HG02588 (cell line): ENCODE results near the gene GLMN.
"Not testable (repeated sequence)": the region's sequence is repeated elsewhere in the genome, so short reads cannot be mapped to it uniquely, and the experiment has no call there.

Source experiments
- ATAC-seq: cut with Tn5 transposase; IDR thresholded peaks from one replicate; pipeline ENCODE4 v1.9.1; 2021; ENCODE audit warnings: mild to moderate bottlenecking, moderate library complexity; ENCODE audit not compliant: unreplicated experiment

GLMN gene

GRCh38 chr1:92299477-92300150, 827 bp upstream of the GLMN start:
- no peak for ATAC-seq

GRCh38 chr1:92298213-92298572, 594 bp downstream of the GLMN start:
- ATAC-seq, result no peak

GRCh38 chr1:92291372-92291999, 7.3 kb downstream of the GLMN start:
- no peak for ATAC-seq

- not testable (repeated sequence) for ATAC-seq
Measured at GRCh38 chr1:92281411-92281810, 17.4 kb downstream of the GLMN start.

- ATAC-seq, result not testable (repeated sequence)
Measured at GRCh38 chr1:92279781-92280180, 19.0 kb downstream of the GLMN start.

GRCh38 chr1:92277105-92277723, 21.6 kb downstream of the GLMN start:
- no peak for ATAC-seq

- no peak for ATAC-seq
Measured at GRCh38 chr1:92276082-92276481, 22.7 kb downstream of the GLMN start.

- ATAC-seq, result no peak
Measured at GRCh38 chr1:92274939-92275338, 23.8 kb downstream of the GLMN start.

- ATAC-seq, result no peak
Measured at GRCh38 chr1:92273039-92273438, 25.7 kb downstream of the GLMN start.

- no peak for ATAC-seq
Measured at GRCh38 chr1:92262516-92262915, 36.3 kb downstream of the GLMN start.

- ATAC-seq, result no peak
Measured at GRCh38 chr1:92259350-92259749, 39.4 kb downstream of the GLMN start.

- not testable (repeated sequence) for ATAC-seq
Measured at GRCh38 chr1:92254714-92255113, 44.1 kb downstream of the GLMN start.

- ATAC-seq, result no peak
Measured at GRCh38 chr1:92244376-92244775, 54.4 kb downstream of the GLMN start.

- no peak for ATAC-seq
Measured at GRCh38 chr1:92240034-92240433, 58.8 kb downstream of the GLMN start.

GRCh38 chr1:92230736-92231135, 68.1 kb downstream of the GLMN start:
- no peak for ATAC-seq

GRCh38 chr1:92228401-92228800, 70.4 kb downstream of the GLMN start:
- no peak for ATAC-seq

GRCh38 chr1:92219028-92219427, 79.8 kb downstream of the GLMN start:
- ATAC-seq, result no peak

- ATAC-seq, result no peak
Measured at GRCh38 chr1:92218559-92218958, 80.2 kb downstream of the GLMN start.

GRCh38 chr1:92217721-92218120, 81.1 kb downstream of the GLMN start, which contains the start of gene C1orf146:
TSS of gene C1orf146 (plus strand) at chr1:92217915. CDS start at chr1:92231421, 13,506 bp downstream.
- ATAC-seq, result no peak

- ATAC-seq, result no peak
Measured at GRCh38 chr1:92211166-92211565, 87.6 kb downstream of the GLMN start.

GRCh38 chr1:92210701-92211100, 88.1 kb downstream of the GLMN start:
- no peak for ATAC-seq

GRCh38 chr1:92203105-92203504, 95.7 kb downstream of the GLMN start:
- ATAC-seq, result no peak
